ENCODE measurements around the gene TELO2.

Gene TELO2

DNA sequence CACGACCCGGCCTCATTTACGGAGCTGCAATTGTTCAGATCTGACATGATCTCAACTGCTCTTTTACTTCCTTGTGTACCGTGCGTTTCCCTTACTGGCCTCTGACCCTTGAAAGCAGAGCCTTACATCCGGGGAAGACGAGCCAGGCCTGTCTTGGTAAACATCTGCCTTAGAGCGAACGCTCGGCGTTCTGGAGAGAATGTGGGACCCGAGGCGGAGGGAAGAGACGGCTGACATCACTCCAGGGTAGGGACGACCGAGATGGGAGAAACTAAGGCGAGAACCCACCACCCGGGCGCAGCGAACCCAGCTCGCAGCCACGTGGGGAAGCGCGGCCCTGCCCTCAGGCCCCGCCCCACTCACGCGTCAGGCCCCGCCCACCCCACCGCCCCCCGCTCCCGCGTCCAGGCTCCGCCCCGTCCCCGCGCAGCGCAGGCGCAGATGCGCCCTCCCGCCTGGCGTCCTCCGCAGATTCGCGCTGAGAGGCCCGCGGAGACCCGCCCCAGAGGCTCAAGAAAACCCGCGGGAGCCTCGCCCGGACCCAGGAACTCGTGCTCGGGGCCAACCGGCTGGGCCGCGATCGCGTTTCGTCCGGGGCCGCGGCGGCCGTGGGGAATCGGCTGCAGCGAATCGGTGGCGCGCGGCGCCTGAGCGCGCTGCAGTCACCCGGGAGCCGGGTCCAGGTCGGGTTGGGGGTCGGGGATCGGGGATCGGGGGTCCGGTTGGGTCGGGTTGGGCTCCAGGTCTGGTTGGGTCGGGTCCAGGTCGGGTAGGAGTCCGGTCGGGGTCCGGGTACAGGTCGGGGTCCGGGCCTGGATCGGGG lies at the start of gene TELO2:
Gene TELO2, plus strand, starts transcription at position 438 of the 823 bp plus-strand sequence. CDS start 922 bp downstream, outside the sequence.
- DNase-seq: peak; percentile 80 to 92

- no peak for DNase-seq
These were observed 49.7 kb upstream of the TELO2 start for GRCh38 chr16:1443403-1443973.

- DNase-seq: no peak
These were observed 49.0 kb upstream of the TELO2 start, which contains the start of gene CCDC154 for GRCh38 chr16:1443980-1444729. CCDC154 (minus strand) TSS chr16:1444556; CDS start chr16:1444322, 234 bp downstream.

- no peak for DNase-seq
These were observed 48.2 kb upstream of the TELO2 start for GRCh38 chr16:1444730-1445517.

GRCh38 chr16:1445518-1446203 lies 47.5 kb upstream of the TELO2 start:
- no peak for DNase-seq

GRCh38 chr16:1446296-1447080 lies 46.7 kb upstream of the TELO2 start:
- no peak for DNase-seq

DNA sequence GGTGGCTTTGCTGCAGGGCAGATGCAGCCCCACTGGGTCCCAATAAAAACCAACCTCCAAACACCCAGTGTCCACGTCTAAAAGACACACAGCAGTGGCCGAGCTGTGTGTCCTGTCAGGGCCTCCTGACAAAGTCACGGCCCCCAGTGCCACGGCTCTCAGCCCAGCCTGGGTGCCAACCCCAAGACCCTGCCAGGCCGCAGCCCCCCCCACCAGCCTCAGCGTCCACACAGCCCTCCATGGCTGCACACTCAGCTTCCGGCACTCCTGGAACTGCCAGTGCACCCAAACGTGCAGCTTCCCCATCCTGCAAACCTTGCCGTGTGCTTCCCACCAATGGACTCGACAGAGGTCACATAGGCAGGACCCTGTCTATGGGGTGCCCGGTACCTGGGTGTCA lies 45.2 kb upstream of the TELO2 start:
- no peak for DNase-seq

- no peak for DNase-seq
These were observed 44.5 kb upstream of the TELO2 start for GRCh38 chr16:1448536-1449116.

DNA sequence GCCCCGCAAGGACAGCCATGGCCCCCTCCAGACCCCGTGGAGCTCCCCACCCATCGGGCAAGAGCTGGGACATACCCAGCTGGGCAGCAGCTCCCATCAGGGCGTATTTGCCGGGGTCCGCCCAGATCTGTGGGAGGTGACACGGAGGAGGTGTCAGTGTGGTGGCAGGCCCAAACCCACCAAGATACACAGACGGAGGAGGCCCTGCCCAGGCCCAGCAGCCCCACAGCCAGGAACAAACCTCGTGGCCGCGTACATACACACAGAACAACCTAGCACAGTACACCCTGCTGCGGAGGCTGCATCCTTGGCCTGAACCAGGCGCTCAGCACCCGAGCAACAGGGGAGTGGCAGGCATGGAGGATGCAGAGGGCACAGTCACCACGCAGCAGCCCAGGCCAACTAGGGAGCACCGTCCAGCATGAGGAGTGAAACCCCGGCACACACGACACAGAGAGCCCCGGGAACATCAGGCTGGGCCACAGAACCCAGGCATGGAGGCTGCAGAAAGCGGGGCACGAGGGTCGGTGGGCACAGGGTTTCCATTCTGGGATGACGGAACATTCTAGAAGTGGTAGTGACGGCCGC lies 43.9 kb upstream of the TELO2 start:
- DNase-seq: no peak

GRCh38 chr16:1450218-1450617 lies 42.9 kb upstream of the TELO2 start:
- DNase-seq: no peak

DNA sequence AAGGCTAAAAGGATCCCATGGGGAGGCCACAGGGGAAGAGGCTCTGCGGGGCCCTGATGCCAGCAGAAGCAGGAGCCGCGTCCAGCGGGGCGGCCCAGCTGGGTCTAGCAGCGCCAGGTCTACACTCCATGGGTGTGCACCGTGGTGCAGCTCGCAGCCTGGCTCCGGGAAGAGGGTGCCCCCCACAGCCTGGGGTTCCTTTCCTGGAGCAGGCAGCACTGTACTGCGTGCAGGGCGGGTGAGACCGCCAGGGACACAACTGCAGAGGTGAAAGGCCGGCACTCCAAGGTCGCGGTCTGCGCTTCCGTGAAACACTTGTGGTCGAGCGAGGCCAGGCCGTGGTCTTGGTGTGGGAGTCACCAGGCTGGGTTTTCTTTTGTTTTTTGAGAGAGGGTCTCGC lies 42.3 kb upstream of the TELO2 start:
- no peak for DNase-seq

DNA sequence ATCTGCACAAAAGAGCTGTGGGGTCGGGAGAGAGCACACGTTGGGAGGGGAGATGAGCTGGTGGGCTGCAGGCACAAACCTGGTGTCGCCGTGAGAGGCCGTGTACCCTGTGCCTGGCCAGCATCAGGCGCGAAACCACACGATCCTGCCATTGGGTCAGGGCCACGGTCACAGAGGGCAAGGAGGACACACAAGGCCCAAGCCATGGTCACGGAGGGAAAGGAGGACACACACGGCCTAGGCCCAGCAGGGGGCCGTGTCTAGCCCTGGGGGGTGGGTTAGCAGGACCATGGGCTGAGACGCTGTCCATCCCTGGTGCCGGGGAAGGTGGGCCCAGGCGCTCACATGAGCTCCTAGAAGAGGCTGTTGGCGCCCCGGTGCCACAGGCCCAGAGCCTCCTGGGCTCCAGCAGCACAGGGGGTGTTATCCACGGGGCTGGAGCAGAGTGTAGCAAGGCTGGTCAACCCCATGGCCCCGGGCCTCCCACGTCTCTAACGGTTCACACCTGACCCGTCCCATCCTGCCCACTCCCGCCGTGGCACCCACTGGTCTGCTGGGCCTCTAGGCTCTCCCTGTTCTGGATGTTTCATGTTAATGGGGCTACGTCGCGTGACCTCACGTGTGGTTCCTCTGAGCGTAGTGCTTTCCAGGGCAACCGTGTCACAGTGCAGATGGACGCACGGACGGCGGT lies 41.3 kb upstream of the TELO2 start:
- no peak for DNase-seq

GRCh38 chr16:1452530-1452929 lies 40.6 kb upstream of the TELO2 start:
- no peak for DNase-seq

DNA sequence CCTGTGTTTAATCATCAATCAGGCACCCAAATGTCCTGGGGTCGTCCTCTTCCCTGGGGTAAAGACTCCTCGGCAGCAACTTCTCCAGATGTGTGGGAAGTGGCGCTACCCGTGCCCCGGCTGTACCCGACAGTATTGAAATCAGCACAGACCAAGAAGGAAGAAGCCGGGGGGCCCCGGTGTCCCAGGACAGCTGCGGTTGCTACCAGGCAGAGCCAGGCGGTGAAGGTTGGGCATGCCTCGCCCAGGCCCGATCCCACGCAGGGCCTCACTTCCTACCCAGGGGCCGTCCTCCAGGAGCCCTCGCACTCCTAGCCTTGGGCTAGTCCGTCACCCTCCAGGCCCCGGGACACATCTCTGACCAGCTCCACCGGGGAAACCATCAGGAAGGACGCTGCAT lies 39.8 kb upstream of the TELO2 start:
- DNase-seq: no peak

GRCh38 chr16:1454561-1454960 lies 38.6 kb upstream of the TELO2 start:
- no peak for DNase-seq

GRCh38 chr16:1455190-1456171 lies 37.7 kb upstream of the TELO2 start:
- DNase-seq: no peak

- no peak for DNase-seq
These were observed 36.2 kb upstream of the TELO2 start for GRCh38 chr16:1456951-1457350.

DNA sequence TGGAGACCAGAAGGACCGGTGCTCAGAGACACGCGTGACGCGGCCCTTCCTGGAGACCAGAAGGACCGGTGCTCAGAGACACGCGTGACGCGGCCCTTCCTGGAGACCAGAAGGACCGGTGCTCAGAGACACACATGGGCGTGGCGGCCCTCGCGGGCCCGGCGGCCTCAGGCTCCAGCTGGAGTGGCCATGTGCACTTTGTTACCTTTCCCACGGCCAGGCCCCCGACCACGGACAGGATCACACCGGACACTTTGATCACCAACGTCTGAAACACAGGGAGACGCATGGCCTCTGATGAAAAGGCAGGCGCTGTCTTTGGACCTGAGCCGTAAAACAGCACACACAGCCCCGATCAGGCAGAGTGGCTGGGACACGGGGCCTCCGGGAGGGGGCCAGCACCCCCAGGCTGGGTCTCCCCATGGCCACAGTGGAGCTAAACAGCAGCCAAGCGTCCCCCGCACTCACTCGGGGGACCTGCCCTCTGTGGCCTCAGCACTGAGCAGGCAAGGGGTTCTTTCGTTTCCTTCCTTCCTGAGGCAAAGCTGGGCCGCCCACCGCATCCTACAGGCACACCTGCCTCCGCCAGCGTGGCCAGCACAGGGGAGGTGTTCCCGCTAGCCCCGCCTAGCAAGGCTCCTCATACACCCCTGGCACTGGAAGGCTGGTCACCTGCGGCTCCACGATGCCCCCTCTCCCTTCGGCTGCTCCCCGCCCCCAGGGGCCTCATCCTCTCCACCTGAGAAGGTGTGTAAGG lies 35.5 kb upstream of the TELO2 start:
- no peak for DNase-seq

Data from CD4-positive, alpha-beta T cell treated with Interferon alpha-2 for 1 hour (primary cell).